Measurements from ENCODE around the gene SYTL3. TPM values are rescaled to one million over a fixed set of nuclear protein-coding genes. Genes with fewer than 3 reads are reported as not detected.
A peak's percentile ranks its signal among the peaks of the same experiment; 100 is the strongest.

The SYTL3 gene
- total and polyA plus RNA-seq, 2 experiments from 2014 or later = 9.9 to 11.4 TPM

DNA sequence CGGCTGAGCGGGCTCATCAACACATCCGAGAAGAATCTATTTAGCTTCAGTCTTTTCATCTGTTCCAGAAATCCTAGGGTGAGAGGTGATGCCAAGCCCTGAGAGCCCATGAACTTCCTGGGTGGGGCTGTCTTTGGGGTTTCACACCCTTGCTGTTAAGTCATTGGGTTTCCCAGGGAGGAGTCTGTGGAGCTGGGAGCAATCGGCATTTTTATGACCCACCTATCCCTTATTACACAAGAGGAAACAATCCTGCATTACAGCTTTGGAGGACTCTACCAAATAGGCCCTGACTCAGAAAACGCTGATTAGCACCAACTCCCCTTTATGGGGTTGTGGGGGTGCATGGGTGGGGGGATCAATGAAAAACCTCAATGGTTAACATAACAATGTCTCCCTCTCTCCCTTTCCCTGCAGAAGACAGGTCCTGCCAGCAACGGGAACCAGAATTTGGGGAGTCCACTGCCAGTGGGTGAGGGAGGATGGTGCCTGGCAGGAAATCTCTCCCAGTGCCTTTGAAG lies 123.1 kb downstream of the SYTL3 start:
- H3K4me1 ChIP-seq (ENCODE audit: low read depth) = peaks cover 7% of the 10 kb centered on the region
- no peak overlapping the region for H3K4me3 ChIP-seq
- TF ChIP-seq, protein P1, sequence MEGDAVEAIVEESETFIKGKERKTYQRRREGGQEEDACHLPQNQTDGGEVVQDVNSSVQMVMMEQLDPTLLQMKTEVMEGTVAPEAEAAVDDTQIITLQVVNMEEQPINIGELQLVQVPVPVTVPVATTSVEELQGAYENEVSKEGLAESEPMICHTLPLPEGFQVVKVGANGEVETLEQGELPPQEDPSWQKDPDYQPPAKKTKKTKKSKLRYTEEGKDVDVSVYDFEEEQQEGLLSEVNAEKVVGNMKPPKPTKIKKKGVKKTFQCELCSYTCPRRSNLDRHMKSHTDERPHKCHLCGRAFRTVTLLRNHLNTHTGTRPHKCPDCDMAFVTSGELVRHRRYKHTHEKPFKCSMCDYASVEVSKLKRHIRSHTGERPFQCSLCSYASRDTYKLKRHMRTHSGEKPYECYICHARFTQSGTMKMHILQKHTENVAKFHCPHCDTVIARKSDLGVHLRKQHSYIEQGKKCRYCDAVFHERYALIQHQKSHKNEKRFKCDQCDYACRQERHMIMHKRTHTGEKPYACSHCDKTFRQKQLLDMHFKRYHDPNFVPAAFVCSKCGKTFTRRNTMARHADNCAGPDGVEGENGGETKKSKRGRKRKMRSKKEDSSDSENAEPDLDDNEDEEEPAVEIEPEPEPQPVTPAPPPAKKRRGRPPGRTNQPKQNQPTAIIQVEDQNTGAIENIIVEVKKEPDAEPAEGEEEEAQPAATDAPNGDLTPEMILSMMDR (IDR thresholded peaks at IDR 0.05; ENCODE audit: low read depth, low read length) = no peak
- peak overlapping the region; percentile 38 for H3K27ac ChIP-seq
- peaks cover 74% of the 10 kb centered on the region for H3K36me3 ChIP-seq
- H3K9me3 ChIP-seq (ENCODE audit: low read depth) = no peaks in the 10 kb centered on the region
- H3K27me3 ChIP-seq = no peaks in the 10 kb centered on the region
- DNase-seq (ENCODE audit: low read depth in 1 of 2, low spot score in 1 of 2) = peak in 1 of 2 donors; percentile 36

- Histone ChIP-seq H3K4me1 (ENCODE audit: low read depth) (peaks cover 7% of the 10 kb centered on the region), H3K27ac (peak overlapping the region; percentile 39), H3K27me3 (no peaks in the 10 kb centered on the region), H3K36me3 (peaks cover 72% of the 10 kb centered on the region), H3K9me3 (ENCODE audit: low read depth) (no peaks in the 10 kb centered on the region), H3K4me3 (no peak overlapping the region)
- peak in 1 of 2 donors; percentile 21 for DNase-seq (ENCODE audit: low read depth in 1 of 2, low spot score in 1 of 2)
- TF ChIP-seq, protein P1 (IDR thresholded peaks at IDR 0.05; ENCODE audit: low read depth, low read length) = no peak
These were observed 124.0 kb downstream of the SYTL3 start for GRCh38 chr6:158773581-158774449.

DNA sequence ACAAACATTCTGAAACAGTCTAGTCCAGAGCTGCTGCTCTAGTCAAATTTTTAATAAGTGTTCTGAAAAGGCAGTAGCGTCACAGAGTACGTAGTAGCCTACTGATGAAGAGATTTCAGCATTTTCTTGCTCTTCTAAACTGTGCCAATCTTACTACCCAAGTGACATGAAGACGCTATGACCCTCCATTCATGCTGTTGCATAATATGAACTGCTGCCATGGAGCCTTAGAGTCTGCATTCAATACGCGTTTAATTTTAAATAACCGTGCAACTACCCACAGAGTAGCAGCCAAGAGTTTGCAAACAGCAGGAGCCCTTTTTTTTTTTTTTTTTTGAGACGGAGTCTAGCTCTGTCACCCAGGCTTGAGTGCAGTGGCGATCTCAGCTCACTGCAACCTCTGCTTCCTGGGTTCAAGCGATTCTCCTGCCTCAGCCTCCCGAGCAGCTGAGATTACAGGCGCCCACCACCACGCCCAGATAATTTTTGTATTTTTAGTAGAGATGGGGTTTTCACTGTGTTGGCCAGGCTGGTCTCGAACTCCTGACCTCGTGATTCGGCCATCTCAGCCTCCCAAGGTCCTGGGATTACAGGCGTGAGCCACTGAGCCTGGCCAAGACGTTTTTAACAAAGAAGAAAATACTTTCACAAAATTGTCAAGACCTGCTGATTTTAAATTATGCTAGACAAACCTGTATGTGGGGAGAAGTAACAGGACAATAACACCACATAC lies 125.0 kb downstream of the SYTL3 start:
- TF ChIP-seq, protein P1 (IDR thresholded peaks at IDR 0.05; ENCODE audit: low read depth, low read length) = no peak
- Histone ChIP-seq H3K27ac (no peak overlapping the region), H3K4me1 (ENCODE audit: low read depth) (peaks cover 11% of the 10 kb centered on the region), H3K9me3 (ENCODE audit: low read depth) (no peaks in the 10 kb centered on the region), H3K4me3 (no peak overlapping the region), H3K27me3 (no peaks in the 10 kb centered on the region), H3K36me3 (peaks cover 67% of the 10 kb centered on the region)
- DNase-seq (ENCODE audit: low read depth in 1 of 2, low spot score in 1 of 2) = no peak

- no peaks in the 10 kb centered on the region for H3K27me3 ChIP-seq
These were observed 126.0 kb downstream of the SYTL3 start for GRCh38 chr6:158775832-158776231.

DNA sequence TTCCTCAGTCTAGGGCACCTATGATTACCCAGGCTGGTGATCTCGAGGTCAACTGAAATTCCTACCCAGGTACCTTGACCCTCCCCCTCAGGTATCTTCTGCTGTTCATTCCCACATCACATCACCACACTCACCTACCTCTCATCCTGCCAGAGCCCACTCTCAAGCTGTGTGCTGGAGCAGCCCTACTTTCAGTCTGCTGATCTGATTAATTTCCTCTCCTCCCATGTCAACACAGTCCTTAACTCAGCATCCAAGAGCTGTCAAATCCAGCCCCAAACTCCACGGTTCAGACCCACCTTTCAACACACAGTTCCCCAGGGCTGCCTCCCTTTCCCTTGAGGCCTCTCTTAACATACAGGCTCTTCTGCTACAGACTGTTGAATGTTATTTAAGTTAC lies 126.9 kb downstream of the SYTL3 start:
- TF ChIP-seq, protein P1 (IDR thresholded peaks at IDR 0.05; ENCODE audit: low read depth, low read length) = no peak
- H3K9me3 ChIP-seq (ENCODE audit: low read depth) = no peaks in the 10 kb centered on the region
- peak overlapping the region; percentile 40 for H3K27ac ChIP-seq
- no peak for DNase-seq (ENCODE audit: low read depth in 1 of 2, low spot score in 1 of 2)
- no peak overlapping the region for H3K4me3 ChIP-seq
- no peaks in the 10 kb centered on the region for H3K27me3 ChIP-seq
- H3K4me1 ChIP-seq (ENCODE audit: low read depth) = peaks cover 11% of the 10 kb centered on the region
- peaks cover 66% of the 10 kb centered on the region for H3K36me3 ChIP-seq

More at GRCh38 chr6:158775832-158776231, 126.0 kb downstream of the SYTL3 start:
- TF ChIP-seq, protein P1 (IDR thresholded peaks at IDR 0.05; ENCODE audit: low read depth, low read length) = no peak
- Histone ChIP-seq H3K9me3 (ENCODE audit: low read depth) (no peaks in the 10 kb centered on the region), H3K27ac (no peak overlapping the region), H3K36me3 (peaks cover 66% of the 10 kb centered on the region), H3K4me3 (no peak overlapping the region), H3K4me1 (ENCODE audit: low read depth) (peaks cover 11% of the 10 kb centered on the region)
- no peak for DNase-seq (ENCODE audit: low read depth in 1 of 2, low spot score in 1 of 2)
